ENCODE data around the gene KRT85. TPM values are rescaled to one million over a fixed set of nuclear protein-coding genes. Genes with fewer than 3 reads are reported as not detected.

The KRT85 gene
- total and polyA plus RNA-seq, 2 of the 4 experiments (the other 2 are of a cell fraction) = not detected

DNA sequence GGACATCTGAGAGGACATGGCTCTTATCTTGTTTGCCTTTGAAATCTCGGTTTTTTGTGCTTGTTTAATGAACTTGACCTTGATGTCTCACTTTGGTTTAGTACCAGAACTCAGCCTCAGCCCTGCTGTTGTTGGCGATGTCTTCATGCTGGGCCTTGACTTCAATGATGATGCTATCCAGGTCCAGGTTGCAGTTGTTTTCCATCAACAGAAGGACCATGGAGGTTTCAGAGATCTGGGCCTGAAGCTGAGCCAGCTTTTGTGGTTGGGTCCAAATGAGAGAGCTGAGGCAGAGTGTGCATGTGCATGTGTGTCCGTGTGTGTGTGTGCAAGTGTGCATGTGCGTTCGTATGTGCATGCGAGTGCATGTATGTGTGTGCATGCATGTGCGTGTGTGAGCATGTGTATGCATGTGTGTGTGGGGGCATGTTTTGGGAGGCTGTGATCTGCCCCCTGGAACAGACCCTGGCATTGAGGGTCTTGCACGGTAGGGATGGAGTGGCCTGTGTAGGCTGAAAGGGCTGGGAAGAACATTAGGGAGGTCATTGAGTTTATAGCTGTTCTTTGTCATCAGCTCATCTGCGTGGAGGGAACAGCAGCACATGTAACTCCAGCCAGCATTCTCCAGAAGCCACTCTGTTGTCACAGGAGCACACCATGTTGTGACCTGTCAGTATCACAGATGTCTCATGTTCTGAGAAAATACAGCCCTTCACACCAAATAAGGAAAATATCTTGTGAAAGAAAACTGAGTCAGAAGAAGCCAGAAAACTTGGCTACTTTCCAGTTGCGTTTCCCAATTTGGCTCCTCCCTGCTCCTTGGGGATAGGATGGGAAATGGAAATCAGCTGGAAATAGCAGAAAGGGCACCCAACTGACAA, 48.8 kb upstream of the KRT85 start:
- Histone ChIP-seq H2BK5ac (ENCODE audit: low read depth, low read length, poor library complexity, severe bottlenecking) (no peak overlapping the region), H3K14ac (replicated peaks; ENCODE audit: low read depth, low read length) (no peak overlapping the region), H3K9ac (ENCODE audit: low read depth, low read length) (no peak overlapping the region), H3K4ac (ENCODE audit: low read depth, low read length) (no peak overlapping the region), H4K91ac (ENCODE audit: insufficient read depth, low read depth, low read length) (peak overlapping the region; percentile 10; the same call in 1 of the 2 replicates), H2AK9ac (replicated peaks; ENCODE audit: low read depth, low read length, poor library complexity) (no peak overlapping the region), H4K8ac (ENCODE audit: low read depth in 2 of 2, low read length in 2 of 2) (no peak overlapping the region), H3K23ac (ENCODE audit: low read depth, low read length) (no peak overlapping the region), H3K4me1 (ENCODE audit: control insufficient read depth, insufficient read depth, low read length) (no peaks in the 10 kb centered on the region), H3K27me3 (ENCODE audit: control insufficient read depth, insufficient read depth, low read length) (peaks cover 7% of the 10 kb centered on the region), H3K4me2 (ENCODE audit: low read depth, low read length) (no peak overlapping the region), H3K9me3 (ENCODE audit: control insufficient read depth, insufficient read depth, low read length) (no peaks in the 10 kb centered on the region), H2AK5ac (ENCODE audit: low read depth, low read length) (no peak overlapping the region), H3K36me3 (ENCODE audit: control insufficient read depth, insufficient read depth, low read length) (no peaks in the 10 kb centered on the region), H2BK20ac (ENCODE audit: low read depth, low read length) (no peak overlapping the region), H3K18ac (ENCODE audit: low read depth, low read length) (no peak overlapping the region), H2AFZ (replicated peaks; ENCODE audit: low read length, poor library complexity) (no peak overlapping the region), H3K27ac (ENCODE audit: insufficient read depth, low read length) (no peak overlapping the region), H3K4me3 (ENCODE audit: insufficient read depth, low read depth, low read length) (no peak overlapping the region), H3K56ac (ENCODE audit: extremely low read depth, insufficient read depth, low read length) (no peak overlapping the region), H4K20me1 (ENCODE audit: insufficient read depth, low read length) (no peaks in the 10 kb centered on the region), H2BK15ac (ENCODE audit: low read depth, low read length) (no peak overlapping the region), H3K79me1 (ENCODE audit: low read depth in 1 of 2, low read length in 2 of 2) (no peaks in the 10 kb centered on the region), H3K9me1 (ENCODE audit: insufficient read depth, low read length) (peaks cover 6% of the 10 kb centered on the region; the same call in 1 of the 2 replicates), H2BK120ac (ENCODE audit: low read depth, low read length) (no peak overlapping the region), H4K5ac (ENCODE audit: low read depth, low read length) (no peak overlapping the region)
- WGBS, 2 experiments (ENCODE audit: extremely low coverage in 2 of 2, insufficient read length in 1 of 2) = 79% methylated on average over 8 of the region's 10 CpGs; no CpG with 5 or more reads in 1 of the 2 experiments
- in situ Hi-C loops (cut with MboI; ENCODE audit: low sequenced_read_pairs) (no loop called here), intact Hi-C loops (cut with micrococcal nuclease) (no loop called here), dilution Hi-C loops (cut with HindIII; ENCODE audit: low sequenced_read_pairs, unreplicated experiment) (no loop called here)
- ChIA-PET POLR2A (ENCODE audit: unreplicated experiment) (no interaction called here), CTCF (interaction anchor here (0.6 kb wide), 1 partner anchor 449 kb away, joined by 3 read pairs; no protein-coding TSS in a partner anchor)
- DNase-seq = peak; percentile 71
- peak; percentile 44; the same call in 1 of the 2 replicates for TF ChIP-seq CEBPB (IDR thresholded peaks at IDR 0.05; ENCODE audit: low read depth, low read length)
- 0 out of 2 replicates have a peak, but pooled peaks have one; percentile 24 for TF ChIP-seq MXI1 (IDR thresholded peaks at IDR 0.05; ENCODE audit: borderline replicate concordance, low read depth, low read length)
- no peak for TF ChIP-seq POLR2A (IDR thresholded peaks at IDR 0.05; ENCODE audit: low read depth, low read length)
- ATAC-seq (ENCODE audit: low read depth) = peak; percentile 60
- no TSS peak for BruUV-seq (replicated peaks)
